ENCODE data around the gene GFER.
A peak's percentile ranks its signal among the peaks of the same experiment; 100 is the strongest.
"Not testable (repeated sequence)": the region's sequence is repeated elsewhere in the genome, so short reads cannot be mapped to it uniquely, and the experiment has no call there.

GFER gene

GRCh38 chr16:1983544-1984346 is at the start of gene GFER:
Gene GFER (plus strand): TSS chr16:1984193. CDS start chr16:1984219, 26 bp downstream.
- peak; percentile 70 for DNase-seq

GRCh38 chr16:1936945-1937479 is 47.0 kb upstream of the GFER start:
- no peak for DNase-seq

GRCh38 chr16:1938316-1938715 is 45.7 kb upstream of the GFER start:
- DNase-seq = no peak

- no peak for DNase-seq
These were observed 45.1 kb upstream of the GFER start for GRCh38 chr16:1938910-1939309.

- DNase-seq = not testable (repeated sequence)
These were observed 44.2 kb upstream of the GFER start for GRCh38 chr16:1939833-1940232.

- DNase-seq = no peak
These were observed 43.5 kb upstream of the GFER start for GRCh38 chr16:1940273-1941161.

GRCh38 chr16:1941162-1942046 is 42.6 kb upstream of the GFER start:
- no peak for DNase-seq

- DNase-seq = no peak
These were observed 41.8 kb upstream of the GFER start for GRCh38 chr16:1942047-1942809.

GRCh38 chr16:1942810-1943726 is 40.9 kb upstream of the GFER start, which contains the start of gene MSRB1:
Gene MSRB1 (minus strand): TSS chr16:1943199. CDS start chr16:1943156, 43 bp downstream.
- DNase-seq = peak; percentile 92

GRCh38 chr16:1944612-1945199 is 39.3 kb upstream of the GFER start:
- no peak for DNase-seq

GRCh38 chr16:1945559-1946391 is 38.2 kb upstream of the GFER start:
- no peak for DNase-seq

- no peak for DNase-seq
These were observed 37.3 kb upstream of the GFER start for GRCh38 chr16:1946495-1947368.

GRCh38 chr16:1947369-1947670 is 36.7 kb upstream of the GFER start:
- DNase-seq = no peak

- DNase-seq = no peak
These were observed 34.5 kb upstream of the GFER start for GRCh38 chr16:1949507-1949906.

GRCh38 chr16:1950047-1950446 is 33.9 kb upstream of the GFER start:
- no peak for DNase-seq

- no peak for DNase-seq
These were observed 33.4 kb upstream of the GFER start for GRCh38 chr16:1950559-1950958.

GRCh38 chr16:1953734-1954133 is 30.3 kb upstream of the GFER start:
- DNase-seq = no peak

- not testable (repeated sequence) for DNase-seq
These were observed 26.4 kb upstream of the GFER start for GRCh38 chr16:1957434-1958142.

All from NCI-H774 (cell line).